GM20000 (cell line): ENCODE data around the gene TSPAN31.
"Not testable (repeated sequence)": the region's sequence is repeated elsewhere in the genome, so short reads cannot be mapped to it uniquely, and the experiment has no call there.

Experiments used
- DNase-seq: peaks from one replicate; pipeline ENCODE4 v3.0.0; 2012; ENCODE audit warnings: low spot score
- TF ChIP-seq, protein P1 (sequence below): IDR thresholded peaks from 2 replicates; pipeline ENCODE4 v1.5.1; 2012; ENCODE audit warnings: mild to moderate bottlenecking, control low read depth; ENCODE audit errors: extremely low read depth, missing control alignments

Gene TSPAN31

DNA sequence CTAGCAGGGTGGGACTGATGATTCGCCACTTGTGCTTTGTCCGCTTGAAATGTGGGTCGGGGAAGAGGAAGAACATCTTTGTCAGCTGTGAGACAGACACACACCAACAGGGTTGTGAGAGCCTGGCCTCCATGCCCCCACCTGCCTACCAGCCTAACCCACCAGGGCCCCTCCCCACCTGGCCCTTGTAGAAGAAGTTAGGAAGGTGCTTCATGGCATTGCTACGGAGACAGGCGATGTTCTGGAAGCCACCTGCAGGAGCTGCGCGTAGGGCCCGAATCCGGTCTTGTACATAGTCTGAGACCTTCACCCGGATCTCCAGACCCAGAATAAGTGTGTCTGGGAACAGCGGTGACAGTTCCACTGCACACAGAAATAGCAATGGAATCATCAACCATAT lies 24.8 kb downstream of the TSPAN31 start:
- TF ChIP-seq, protein P1, sequence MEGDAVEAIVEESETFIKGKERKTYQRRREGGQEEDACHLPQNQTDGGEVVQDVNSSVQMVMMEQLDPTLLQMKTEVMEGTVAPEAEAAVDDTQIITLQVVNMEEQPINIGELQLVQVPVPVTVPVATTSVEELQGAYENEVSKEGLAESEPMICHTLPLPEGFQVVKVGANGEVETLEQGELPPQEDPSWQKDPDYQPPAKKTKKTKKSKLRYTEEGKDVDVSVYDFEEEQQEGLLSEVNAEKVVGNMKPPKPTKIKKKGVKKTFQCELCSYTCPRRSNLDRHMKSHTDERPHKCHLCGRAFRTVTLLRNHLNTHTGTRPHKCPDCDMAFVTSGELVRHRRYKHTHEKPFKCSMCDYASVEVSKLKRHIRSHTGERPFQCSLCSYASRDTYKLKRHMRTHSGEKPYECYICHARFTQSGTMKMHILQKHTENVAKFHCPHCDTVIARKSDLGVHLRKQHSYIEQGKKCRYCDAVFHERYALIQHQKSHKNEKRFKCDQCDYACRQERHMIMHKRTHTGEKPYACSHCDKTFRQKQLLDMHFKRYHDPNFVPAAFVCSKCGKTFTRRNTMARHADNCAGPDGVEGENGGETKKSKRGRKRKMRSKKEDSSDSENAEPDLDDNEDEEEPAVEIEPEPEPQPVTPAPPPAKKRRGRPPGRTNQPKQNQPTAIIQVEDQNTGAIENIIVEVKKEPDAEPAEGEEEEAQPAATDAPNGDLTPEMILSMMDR = no peak
- DNase-seq = no peak

DNA sequence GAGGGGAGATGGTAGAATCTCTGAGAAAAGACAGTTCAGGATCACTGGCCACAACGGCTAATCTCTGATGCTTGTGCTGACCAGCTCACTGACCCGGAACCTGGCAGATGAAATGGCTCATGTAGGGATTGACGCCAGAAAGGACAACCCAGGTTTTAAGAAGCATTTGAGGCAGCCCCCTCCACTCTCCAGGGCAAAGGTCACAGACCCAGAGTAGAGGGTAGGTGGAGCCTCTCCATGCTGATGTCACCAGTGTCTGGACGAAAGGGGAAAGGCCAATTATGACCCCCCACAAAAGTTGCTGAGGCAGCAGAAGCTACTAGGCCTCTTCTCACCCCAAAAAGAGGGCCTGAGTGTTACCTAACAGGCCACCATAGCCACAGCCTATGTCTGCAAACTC lies 25.9 kb downstream of the TSPAN31 start:
- DNase-seq = no peak
- TF ChIP-seq, protein P1 = no peak

DNA sequence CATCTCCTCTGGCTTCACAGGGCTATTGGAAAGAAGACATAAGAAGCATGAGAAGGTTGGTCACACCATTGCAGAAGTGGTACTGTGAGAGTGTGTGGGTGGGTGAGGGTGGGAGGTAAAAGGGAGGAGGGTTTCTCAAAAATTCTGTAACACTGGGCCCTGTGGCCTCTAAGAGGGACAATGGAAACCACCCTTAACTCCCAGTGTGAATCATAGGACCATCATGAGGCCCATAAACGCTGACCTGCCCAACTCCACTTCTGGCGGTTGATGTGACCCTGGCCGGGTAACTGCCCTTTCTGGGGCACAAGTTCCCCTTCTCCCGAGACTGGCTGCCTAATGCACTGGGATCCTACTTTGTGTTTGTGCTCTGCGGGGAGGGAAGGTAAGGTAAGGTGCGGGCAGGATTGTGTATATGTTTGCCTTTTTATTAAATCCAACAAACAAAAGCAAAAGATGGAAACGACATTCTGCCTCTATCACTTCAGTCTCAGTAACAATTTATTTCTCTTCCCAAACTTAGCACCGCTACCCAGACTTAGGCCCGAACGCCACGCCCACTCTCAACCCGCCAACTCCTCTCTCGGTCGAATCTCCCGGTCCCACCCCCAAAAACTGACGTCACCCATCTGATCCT lies 26.5 kb downstream of the TSPAN31 start:
- TF ChIP-seq, protein P1 = no peak
- DNase-seq = peak; percentile 90

DNA sequence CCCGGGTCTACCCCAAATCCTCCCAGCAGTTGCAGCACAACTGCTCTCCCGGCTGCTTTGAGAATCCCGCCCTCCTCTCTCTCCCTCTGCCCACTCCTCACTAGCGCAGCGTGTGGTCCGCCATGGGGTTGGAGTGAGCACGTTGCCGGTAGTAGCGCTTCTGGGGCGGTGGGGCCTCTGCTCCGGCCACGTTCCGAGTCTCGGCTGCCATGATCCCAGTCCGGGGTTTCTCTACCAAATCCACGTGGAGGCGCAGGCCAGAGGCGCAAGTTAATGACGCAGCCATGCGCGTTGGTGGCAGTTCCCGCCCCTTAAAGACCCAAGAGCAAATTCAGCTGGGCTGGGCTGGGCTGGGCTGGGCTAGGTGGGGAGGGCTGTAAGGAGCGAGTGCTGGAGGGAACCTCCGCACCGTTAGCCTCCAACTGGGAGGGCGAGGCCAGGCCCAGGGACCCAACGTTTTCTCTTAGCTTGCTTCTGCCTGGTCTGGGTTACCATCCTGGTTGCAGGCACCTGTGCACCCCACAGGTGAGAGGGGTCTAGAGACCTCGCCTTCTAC lies 27.1 kb downstream of the TSPAN31 start, which contains the start of gene METTL1:
Gene METTL1 (minus strand): TSS at position 233 of the 556 bp plus-strand sequence. CDS start 22 bp downstream, at position 211.
- TF ChIP-seq, protein P1 = no peak

DNA sequence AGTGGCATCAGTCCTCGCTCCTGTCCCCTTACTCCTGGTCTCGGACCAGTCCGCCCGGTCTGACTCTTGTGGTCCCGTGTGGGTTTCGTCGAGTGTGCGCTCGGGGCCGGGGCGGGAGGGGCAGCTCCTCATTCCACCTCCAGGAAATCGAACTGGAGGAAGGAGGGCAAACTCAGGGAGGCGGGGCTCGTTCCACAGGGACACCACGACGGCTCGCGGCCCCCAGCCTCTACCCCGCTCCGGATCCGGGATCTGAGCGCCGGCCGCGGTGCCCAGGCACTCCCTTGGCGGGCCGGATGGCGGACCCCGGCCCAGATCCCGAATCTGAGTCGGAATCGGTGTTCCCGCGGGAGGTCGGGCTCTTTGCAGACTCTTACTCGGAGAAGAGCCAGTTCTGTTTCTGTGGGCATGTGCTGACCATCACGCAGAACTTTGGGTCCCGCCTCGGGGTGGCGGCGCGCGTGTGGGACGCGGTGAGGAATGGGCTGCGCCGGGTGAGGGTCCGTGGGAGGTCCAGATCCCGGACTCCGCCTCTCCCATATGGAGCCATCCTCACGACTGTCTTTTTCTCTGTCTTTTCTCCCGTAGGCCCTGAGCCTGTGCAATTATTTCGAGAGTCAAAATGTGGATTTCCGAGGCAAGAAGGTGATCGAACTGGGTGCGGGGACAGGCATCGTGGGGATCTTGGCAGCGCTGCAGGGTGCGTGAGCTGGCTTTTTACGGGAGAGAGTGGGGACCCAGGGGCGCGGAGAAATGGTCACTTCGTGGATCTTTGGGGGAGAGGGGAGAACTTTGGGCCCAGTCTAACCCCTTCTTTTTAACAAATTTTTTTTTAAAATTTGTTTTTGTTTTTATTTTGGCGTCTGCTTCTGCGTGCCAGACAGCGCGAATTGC lies 27.8 kb downstream of the TSPAN31 start, which contains the start of gene EEF1AKMT3:
Gene EEF1AKMT3 (plus strand): TSS at position 186 of the 894 bp plus-strand sequence. CDS start 111 bp downstream, at position 297.
- no peak for DNase-seq
- TF ChIP-seq, protein P1 = no peak

More for the DNA sequence above, 27.1 kb downstream of the TSPAN31 start, which contains the start of gene METTL1:
- DNase-seq = peak; percentile 94

DNA sequence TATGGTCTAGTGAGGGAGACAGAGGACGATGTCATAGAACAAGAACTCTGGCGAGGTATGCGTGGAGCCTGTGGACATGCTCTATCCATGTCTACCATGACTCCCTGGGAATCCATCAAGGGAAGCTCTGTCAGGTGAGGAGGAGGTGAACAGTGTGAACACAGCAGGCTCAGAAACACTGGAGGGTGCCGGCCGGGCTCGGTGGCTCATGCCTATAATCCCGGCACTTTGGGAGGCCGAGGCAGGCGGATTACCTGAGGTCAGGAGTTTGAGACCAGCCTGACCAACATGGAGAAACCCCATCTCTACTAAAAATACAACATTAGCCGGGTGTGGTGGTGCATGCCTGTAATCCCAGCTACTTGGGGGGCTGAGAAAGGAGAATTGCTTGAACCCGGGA lies 29.8 kb downstream of the TSPAN31 start:
- not testable (repeated sequence) for DNase-seq

DNA sequence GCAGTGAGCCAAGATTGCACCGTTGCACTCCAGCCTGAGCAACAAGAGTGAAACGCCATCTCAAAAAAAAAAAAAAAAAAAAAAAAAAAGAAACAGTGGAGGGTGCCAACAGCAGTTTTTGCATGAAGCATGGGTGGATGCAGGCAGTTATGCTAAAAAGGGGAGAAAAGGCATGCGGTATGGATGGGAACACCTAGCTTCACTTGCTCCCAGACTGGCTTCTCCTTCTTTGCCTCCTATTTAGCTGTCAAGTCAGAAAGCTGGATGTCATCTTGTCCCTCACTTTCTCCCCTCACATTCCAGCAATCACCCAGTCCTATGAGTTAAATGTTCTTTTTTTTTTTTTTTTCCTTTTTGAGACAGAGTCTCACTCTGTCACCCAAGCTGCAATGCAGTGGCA lies 30.2 kb downstream of the TSPAN31 start:
- TF ChIP-seq, protein P1 = no peak

More for the DNA sequence above, 30.2 kb downstream of the TSPAN31 start:
- DNase-seq = no peak
